GM12878 (cell line): ENCODE data around the gene SIM1. TPM values are rescaled to one million over a fixed set of nuclear protein-coding genes. Genes with fewer than 3 reads are reported as not detected.

Source experiments
- DPF2 ChIP-seq: fragments of 450-650 bp; IDR thresholded peaks from 2 replicates; pipeline ENCODE4 v1.6.1; 2017; ENCODE audit warnings: mild to moderate bottlenecking
- GABPA ChIP-seq: IDR thresholded peaks from 2 replicates; pipeline ENCODE4 v1.6.1; 2014; ENCODE audit warnings: antibody characterized with exemption, low read depth, mild to moderate bottlenecking, inconsistent platforms
- RCOR1 ChIP-seq: conservative IDR thresholded peaks from 2 replicates; pipeline ENCODE4 v1.6.1; 2012; ENCODE audit warnings: low read depth, low read length, improper control_type of control experiment
- RELA ChIP-seq: fragments of 450-650 bp; IDR thresholded peaks from 2 replicates; pipeline ENCODE4 v1.8.0; 2014; ENCODE audit warnings: borderline replicate concordance; ENCODE audit not compliant: partially characterized antibody
- SMAD5 ChIP-seq: IDR thresholded peaks from 2 replicates; pipeline ENCODE4 v1.6.1; 2016; ENCODE audit warnings: antibody characterized with exemption, low read depth
- polyA plus RNA-seq, 11 experiments: library from polyadenylated mRNA; depleted of rRNA in 4 of 11; unstranded in 6 of 11; stranded (reverse) in 5 of 11; fragments of >200 nt; fragmentation: Nextera tagmentation in 4 of 11; fragmentation: Illumina TruSeq in 1 of 11; extraction: Ambion mirVana in 4 of 11; extraction: Trizol in 1 of 11; gene quantifications; 1 replicate in 1 of 11; 2 replicates in 10 of 11; pipeline versions ENCODE4 v1.2.1 to v1.2.3, GENCODE V29; 2011 to 2016; ENCODE audit warnings: inconsistent platforms in 2 of 11, missing spikeins in 2 of 11, low read depth in 1 of 11
- total RNA-seq, 4 experiments: library from RNA; depleted of rRNA in 3 of 4; stranded (reverse); fragments of >200 nt in 3 of 4; fragmentation: Illumina TruSeq in 1 of 4; extraction: Trizol in 1 of 4; gene quantifications; 2 replicates each; pipeline versions ENCODE4 v1.2.1 to v1.2.3, GENCODE V29; 2013 to 2021
- TF ChIP-seq, protein P1 (sequence below): fragments of 450-650 bp; IDR thresholded peaks from 2 replicates; pipeline ENCODE4 v1.6.1; 2018; ENCODE audit warnings: mild to moderate bottlenecking, low read depth, moderate library complexity; ENCODE audit not compliant: partially characterized antibody
- TF ChIP-seq, protein P2 (sequence below): IDR thresholded peaks from 2 replicates; pipeline ENCODE4 v1.6.1; 2011; ENCODE audit warnings: borderline replicate concordance, low read depth, mild to moderate bottlenecking, moderate library complexity, low read length; ENCODE audit not compliant: insufficient read depth, poor library complexity, severe bottlenecking
- TF ChIP-seq, protein P3 (sequence below): fragments of 450-650 bp; formaldehyde crosslinking; IDR thresholded peaks from 2 replicates; pipeline ENCODE4 v1.4.0; 2022; ENCODE audit warnings: mild to moderate bottlenecking, moderate library complexity
- TF ChIP-seq, protein P4 (sequence below), 3 experiments: IDR thresholded peaks in 2 of 3; conservative IDR thresholded peaks in 1 of 3; 2 replicates each; pipeline ENCODE4 v1.5.1; 2011; ENCODE audit warnings: low read depth in 3 of 3, low read length in 3 of 3, mild to moderate bottlenecking in 3 of 3, control low read depth in 2 of 3, moderate library complexity in 2 of 3, inconsistent platforms in 1 of 3, mixed read lengths in 1 of 3; ENCODE audit not compliant: control insufficient read depth in 2 of 3, insufficient read depth in 1 of 3; ENCODE audit errors: extremely low read depth in 1 of 3
- TF ChIP-seq, protein P5 (sequence below): fragments of 450-650 bp; formaldehyde crosslinking; IDR thresholded peaks from 2 replicates; pipeline ENCODE4 v1.4.0; 2020; ENCODE audit warnings: mild to moderate bottlenecking, moderate library complexity
- TF ChIP-seq, protein P6 (sequence below): fragments of 450-650 bp; conservative IDR thresholded peaks from 2 replicates; pipeline ENCODE4 v1.6.1; 2017; ENCODE audit warnings: mild to moderate bottlenecking, moderate library complexity

The SIM1 gene
- total and polyA plus RNA-seq, 10 of the 15 experiments (the other 5 are each of a cell fraction or from before 2014, with no cell fraction given), result not detected

DNA sequence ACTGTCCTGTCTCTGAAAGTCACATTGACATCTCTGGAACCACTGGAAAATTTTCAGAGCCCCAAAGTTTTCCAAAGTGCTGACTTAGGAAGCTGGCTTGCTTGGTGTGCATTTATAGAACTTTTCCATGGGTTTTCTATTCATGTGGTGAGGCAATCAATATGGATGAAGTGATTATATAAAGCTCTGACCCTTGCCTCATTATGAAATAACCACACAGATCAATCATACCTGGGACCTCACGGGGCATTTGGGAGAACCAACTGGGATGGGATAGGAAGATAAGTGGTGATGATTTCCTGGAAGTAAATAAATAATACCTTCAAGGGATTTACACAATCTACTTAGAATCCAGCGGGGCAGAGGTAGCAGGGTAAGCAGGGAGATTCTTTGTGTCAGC lies 22.9 kb upstream of the SIM1 start (continued):
- TF ChIP-seq, protein P1, sequence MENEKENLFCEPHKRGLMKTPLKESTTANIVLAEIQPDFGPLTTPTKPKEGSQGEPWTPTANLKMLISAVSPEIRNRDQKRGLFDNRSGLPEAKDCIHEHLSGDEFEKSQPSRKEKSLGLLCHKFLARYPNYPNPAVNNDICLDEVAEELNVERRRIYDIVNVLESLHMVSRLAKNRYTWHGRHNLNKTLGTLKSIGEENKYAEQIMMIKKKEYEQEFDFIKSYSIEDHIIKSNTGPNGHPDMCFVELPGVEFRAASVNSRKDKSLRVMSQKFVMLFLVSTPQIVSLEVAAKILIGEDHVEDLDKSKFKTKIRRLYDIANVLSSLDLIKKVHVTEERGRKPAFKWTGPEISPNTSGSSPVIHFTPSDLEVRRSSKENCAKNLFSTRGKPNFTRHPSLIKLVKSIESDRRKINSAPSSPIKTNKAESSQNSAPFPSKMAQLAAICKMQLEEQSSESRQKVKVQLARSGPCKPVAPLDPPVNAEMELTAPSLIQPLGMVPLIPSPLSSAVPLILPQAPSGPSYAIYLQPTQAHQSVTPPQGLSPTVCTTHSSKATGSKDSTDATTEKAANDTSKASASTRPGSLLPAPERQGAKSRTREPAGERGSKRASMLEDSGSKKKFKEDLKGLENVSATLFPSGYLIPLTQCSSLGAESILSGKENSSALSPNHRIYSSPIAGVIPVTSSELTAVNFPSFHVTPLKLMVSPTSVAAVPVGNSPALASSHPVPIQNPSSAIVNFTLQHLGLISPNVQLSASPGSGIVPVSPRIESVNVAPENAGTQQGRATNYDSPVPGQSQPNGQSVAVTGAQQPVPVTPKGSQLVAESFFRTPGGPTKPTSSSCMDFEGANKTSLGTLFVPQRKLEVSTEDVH, result no peak
- TF ChIP-seq, protein P2, sequence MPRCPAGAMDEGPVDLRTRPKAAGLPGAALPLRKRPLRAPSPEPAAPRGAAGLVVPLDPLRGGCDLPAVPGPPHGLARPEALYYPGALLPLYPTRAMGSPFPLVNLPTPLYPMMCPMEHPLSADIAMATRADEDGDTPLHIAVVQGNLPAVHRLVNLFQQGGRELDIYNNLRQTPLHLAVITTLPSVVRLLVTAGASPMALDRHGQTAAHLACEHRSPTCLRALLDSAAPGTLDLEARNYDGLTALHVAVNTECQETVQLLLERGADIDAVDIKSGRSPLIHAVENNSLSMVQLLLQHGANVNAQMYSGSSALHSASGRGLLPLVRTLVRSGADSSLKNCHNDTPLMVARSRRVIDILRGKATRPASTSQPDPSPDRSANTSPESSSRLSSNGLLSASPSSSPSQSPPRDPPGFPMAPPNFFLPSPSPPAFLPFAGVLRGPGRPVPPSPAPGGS, result no peak
- TF ChIP-seq, protein P3, sequence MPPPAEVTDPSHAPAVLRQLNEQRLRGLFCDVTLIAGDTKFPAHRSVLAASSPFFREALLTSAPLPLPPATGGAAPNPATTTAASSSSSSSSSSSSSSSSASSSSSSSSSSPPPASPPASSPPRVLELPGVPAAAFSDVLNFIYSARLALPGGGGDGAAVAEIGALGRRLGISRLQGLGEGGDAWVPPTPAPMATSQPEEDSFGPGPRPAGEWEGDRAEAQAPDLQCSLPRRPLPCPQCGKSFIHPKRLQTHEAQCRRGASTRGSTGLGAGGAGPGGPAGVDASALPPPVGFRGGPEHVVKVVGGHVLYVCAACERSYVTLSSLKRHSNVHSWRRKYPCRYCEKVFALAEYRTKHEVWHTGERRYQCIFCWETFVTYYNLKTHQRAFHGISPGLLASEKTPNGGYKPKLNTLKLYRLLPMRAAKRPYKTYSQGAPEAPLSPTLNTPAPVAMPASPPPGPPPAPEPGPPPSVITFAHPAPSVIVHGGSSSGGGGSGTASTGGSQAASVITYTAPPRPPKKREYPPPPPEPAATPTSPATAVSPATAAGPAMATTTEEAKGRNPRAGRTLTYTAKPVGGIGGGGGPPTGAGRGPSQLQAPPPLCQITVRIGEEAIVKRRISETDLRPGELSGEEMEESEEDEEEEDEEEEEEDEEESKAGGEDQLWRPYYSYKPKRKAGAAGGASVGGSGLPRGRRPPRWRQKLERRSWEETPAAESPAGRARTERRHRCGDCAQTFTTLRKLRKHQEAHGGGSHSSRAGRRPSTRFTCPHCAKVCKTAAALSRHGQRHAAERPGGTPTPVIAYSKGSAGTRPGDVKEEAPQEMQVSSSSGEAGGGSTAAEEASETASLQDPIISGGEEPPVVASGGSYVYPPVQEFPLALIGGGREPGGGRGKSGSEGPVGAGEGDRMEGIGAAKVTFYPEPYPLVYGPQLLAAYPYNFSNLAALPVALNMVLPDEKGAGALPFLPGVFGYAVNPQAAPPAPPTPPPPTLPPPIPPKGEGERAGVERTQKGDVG, result no peak
- TF ChIP-seq, protein P4, sequence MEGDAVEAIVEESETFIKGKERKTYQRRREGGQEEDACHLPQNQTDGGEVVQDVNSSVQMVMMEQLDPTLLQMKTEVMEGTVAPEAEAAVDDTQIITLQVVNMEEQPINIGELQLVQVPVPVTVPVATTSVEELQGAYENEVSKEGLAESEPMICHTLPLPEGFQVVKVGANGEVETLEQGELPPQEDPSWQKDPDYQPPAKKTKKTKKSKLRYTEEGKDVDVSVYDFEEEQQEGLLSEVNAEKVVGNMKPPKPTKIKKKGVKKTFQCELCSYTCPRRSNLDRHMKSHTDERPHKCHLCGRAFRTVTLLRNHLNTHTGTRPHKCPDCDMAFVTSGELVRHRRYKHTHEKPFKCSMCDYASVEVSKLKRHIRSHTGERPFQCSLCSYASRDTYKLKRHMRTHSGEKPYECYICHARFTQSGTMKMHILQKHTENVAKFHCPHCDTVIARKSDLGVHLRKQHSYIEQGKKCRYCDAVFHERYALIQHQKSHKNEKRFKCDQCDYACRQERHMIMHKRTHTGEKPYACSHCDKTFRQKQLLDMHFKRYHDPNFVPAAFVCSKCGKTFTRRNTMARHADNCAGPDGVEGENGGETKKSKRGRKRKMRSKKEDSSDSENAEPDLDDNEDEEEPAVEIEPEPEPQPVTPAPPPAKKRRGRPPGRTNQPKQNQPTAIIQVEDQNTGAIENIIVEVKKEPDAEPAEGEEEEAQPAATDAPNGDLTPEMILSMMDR (IDR thresholded peaks at IDR 0.05 in 2 of 3, conservative IDR thresholded peaks at IDR 0.05 in 1 of 3; ENCODE audit: control insufficient read depth in 2 of 3, extremely low read depth in 1 of 3, insufficient read depth in 1 of 3, low read depth in 3 of 3, low read length in 3 of 3), result no peak
- TF ChIP-seq, protein P5, sequence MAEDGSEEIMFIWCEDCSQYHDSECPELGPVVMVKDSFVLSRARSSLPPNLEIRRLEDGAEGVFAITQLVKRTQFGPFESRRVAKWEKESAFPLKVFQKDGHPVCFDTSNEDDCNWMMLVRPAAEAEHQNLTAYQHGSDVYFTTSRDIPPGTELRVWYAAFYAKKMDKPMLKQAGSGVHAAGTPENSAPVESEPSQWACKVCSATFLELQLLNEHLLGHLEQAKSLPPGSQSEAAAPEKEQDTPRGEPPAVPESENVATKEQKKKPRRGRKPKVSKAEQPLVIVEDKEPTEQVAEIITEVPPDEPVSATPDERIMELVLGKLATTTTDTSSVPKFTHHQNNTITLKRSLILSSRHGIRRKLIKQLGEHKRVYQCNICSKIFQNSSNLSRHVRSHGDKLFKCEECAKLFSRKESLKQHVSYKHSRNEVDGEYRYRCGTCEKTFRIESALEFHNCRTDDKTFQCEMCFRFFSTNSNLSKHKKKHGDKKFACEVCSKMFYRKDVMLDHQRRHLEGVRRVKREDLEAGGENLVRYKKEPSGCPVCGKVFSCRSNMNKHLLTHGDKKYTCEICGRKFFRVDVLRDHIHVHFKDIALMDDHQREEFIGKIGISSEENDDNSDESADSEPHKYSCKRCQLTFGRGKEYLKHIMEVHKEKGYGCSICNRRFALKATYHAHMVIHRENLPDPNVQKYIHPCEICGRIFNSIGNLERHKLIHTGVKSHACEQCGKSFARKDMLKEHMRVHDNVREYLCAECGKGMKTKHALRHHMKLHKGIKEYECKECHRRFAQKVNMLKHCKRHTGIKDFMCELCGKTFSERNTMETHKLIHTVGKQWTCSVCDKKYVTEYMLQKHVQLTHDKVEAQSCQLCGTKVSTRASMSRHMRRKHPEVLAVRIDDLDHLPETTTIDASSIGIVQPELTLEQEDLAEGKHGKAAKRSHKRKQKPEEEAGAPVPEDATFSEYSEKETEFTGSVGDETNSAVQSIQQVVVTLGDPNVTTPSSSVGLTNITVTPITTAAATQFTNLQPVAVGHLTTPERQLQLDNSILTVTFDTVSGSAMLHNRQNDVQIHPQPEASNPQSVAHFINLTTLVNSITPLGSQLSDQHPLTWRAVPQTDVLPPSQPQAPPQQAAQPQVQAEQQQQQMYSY (CRISPR knock-in tag), result no peak
- TF ChIP-seq, protein P6, sequence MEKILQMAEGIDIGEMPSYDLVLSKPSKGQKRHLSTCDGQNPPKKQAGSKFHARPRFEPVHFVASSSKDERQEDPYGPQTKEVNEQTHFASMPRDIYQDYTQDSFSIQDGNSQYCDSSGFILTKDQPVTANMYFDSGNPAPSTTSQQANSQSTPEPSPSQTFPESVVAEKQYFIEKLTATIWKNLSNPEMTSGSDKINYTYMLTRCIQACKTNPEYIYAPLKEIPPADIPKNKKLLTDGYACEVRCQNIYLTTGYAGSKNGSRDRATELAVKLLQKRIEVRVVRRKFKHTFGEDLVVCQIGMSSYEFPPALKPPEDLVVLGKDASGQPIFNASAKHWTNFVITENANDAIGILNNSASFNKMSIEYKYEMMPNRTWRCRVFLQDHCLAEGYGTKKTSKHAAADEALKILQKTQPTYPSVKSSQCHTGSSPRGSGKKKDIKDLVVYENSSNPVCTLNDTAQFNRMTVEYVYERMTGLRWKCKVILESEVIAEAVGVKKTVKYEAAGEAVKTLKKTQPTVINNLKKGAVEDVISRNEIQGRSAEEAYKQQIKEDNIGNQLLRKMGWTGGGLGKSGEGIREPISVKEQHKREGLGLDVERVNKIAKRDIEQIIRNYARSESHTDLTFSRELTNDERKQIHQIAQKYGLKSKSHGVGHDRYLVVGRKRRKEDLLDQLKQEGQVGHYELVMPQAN, result no peak
- TF ChIP-seq DPF2, result no peak
- no peak for TF ChIP-seq RCOR1
- no peak for TF ChIP-seq GABPA
- no peak for TF ChIP-seq SMAD5
- TF ChIP-seq RELA, result no peak
